H1 (cell line): ENCODE results near the gene SKAP1. TPM values are rescaled to one million over a fixed set of nuclear protein-coding genes. Genes with fewer than 3 reads are reported as not detected.

ENCODE experiments used
- CTCF ChIA-PET: fragments of 300-600 bp; sonication (Branson Sonifier 250); formaldehyde crosslinking; loops from one replicate; lab custom pipeline; 2021; ENCODE audit not compliant: partially characterized antibody; lab: Charles Lee
- POLR2A ChIA-PET: fragments of 300-600 bp; sonication (Branson Sonifier 250); formaldehyde crosslinking; loops from one replicate; lab custom pipeline; 2021; ENCODE audit warnings: inconsistent platforms; ENCODE audit not compliant: partially characterized antibody; lab: Charles Lee
- DNase-seq, 2 experiments: peaks; one replicate each; pipeline versions ENCODE4 v3.0.0 to v3.0.0-alpha.2; 2010 to 2022; ENCODE audit warnings: low spot score in 2 of 2, low read depth in 1 of 2, mixed read lengths in 1 of 2
- FAIRE-seq: peaks from 2 replicates; lab custom pipeline; 2011; peaks lifted over from hg19 to GRCh38; lab: Jason Lieb, UNC
- H2AFZ ChIP-seq: 2 replicates; pipeline ENCODE4 v1.8.1; 2012; ENCODE audit warnings: low read length, inconsistent platforms
- H2AK5ac ChIP-seq: 2 replicates; pipeline ENCODE4 v1.6.1; 2013; ENCODE audit warnings: low read depth, low read length
- H2BK120ac ChIP-seq: replicated peaks from 2 replicates; pipeline ENCODE3; 2013; ENCODE audit warnings: low read depth, low read length, inconsistent platforms
- H2BK12ac ChIP-seq: 2 replicates; pipeline ENCODE4 v1.6.1; 2013; ENCODE audit warnings: low read depth, low read length
- H2BK15ac ChIP-seq: 2 replicates; pipeline ENCODE4 v1.6.1; 2013; ENCODE audit warnings: low read length
- H2BK20ac ChIP-seq: 2 replicates; pipeline ENCODE4 v1.6.1; 2013; ENCODE audit warnings: low read length
- H2BK5ac ChIP-seq: 2 replicates; pipeline ENCODE4 v1.6.1; 2013; ENCODE audit warnings: low read depth, low read length
- H3K14ac ChIP-seq: 2 replicates; pipeline ENCODE4 v1.6.1; 2013; ENCODE audit warnings: inconsistent platforms; ENCODE audit not compliant: insufficient read length
- H3K18ac ChIP-seq: 2 replicates; pipeline ENCODE4 v1.6.1; 2013; ENCODE audit warnings: low read length; ENCODE audit errors: extremely low read depth
- H3K23ac ChIP-seq: 2 replicates; pipeline ENCODE4 v1.6.1; 2013; ENCODE audit warnings: inconsistent platforms; ENCODE audit not compliant: insufficient read length
- H3K23me2 ChIP-seq: 2 replicates; pipeline ENCODE4 v1.6.1; 2013; ENCODE audit warnings: low read depth, low read length
- H3K27ac ChIP-seq: 2 replicates; pipeline ENCODE4 v1.6.1; 2011; ENCODE audit warnings: low read depth, low read length, inconsistent platforms
- H3K27me3 ChIP-seq, 4 experiments: replicated peaks in 1 of 4; 1 replicate in 1 of 4; 2 replicates in 3 of 4; pipeline versions ENCODE4 v1.6.1 to v1.8.1; 2011 to 2013; ENCODE audit warnings: low read length in 3 of 4, mild to moderate bottlenecking in 3 of 4, inconsistent platforms in 2 of 4, mixed read lengths in 2 of 4, moderate library complexity in 1 of 4; ENCODE audit not compliant: control insufficient read depth in 3 of 4, insufficient read depth in 3 of 4; ENCODE audit errors: extremely low read depth in 1 of 4
- H3K36me3 ChIP-seq, 4 experiments: 2 replicates each; pipeline versions ENCODE4 v1.6.1 to v1.8.1; 2011 to 2013; ENCODE audit warnings: mild to moderate bottlenecking in 4 of 4, low read length in 3 of 4, moderate library complexity in 2 of 4, control low read depth in 1 of 4, inconsistent platforms in 1 of 4; ENCODE audit not compliant: insufficient read depth in 4 of 4, control insufficient read depth in 2 of 4
- H3K4ac ChIP-seq: replicated peaks from 2 replicates; pipeline ENCODE3; 2013; ENCODE audit warnings: low read length, low read depth, mixed read lengths, inconsistent platforms; ENCODE audit not compliant: insufficient read length
- H3K4me1 ChIP-seq, 4 experiments: replicated peaks in 1 of 4; 1 replicate in 1 of 4; 2 replicates in 3 of 4; pipeline versions ENCODE4 v1.6.1 to v1.8.1; 2011 to 2013; ENCODE audit warnings: low read length in 3 of 4, inconsistent platforms in 2 of 4, mixed read lengths in 1 of 4; ENCODE audit not compliant: insufficient read depth in 4 of 4, control insufficient read depth in 3 of 4
- H3K4me2 ChIP-seq, 2 experiments: 2 replicates each; pipeline versions ENCODE4 v1.6.1 to v1.8.1; 2011 to 2013; ENCODE audit warnings: low read depth in 2 of 2, low read length in 2 of 2, control low read depth in 1 of 2, inconsistent platforms in 1 of 2, mild to moderate bottlenecking in 1 of 2; ENCODE audit not compliant: insufficient read depth in 1 of 2
- H3K4me3 ChIP-seq, 4 experiments: fragments of 200-600, 300-600 bp in 1 of 4; sonication (generic), shearing (Covaris generic), sonication (Bioruptor Twin) in 1 of 4; 2 replicates each; pipeline versions ENCODE4 v1.5.1 to v1.8.1; 2011 to 2016; ENCODE audit warnings: low read length in 4 of 4, low read depth in 3 of 4, control low read depth in 2 of 4, inconsistent platforms in 2 of 4, mild to moderate bottlenecking in 2 of 4, mixed read lengths in 1 of 4, moderate library complexity in 1 of 4; ENCODE audit not compliant: insufficient read depth in 2 of 4; ENCODE audit errors: extremely low read depth in 1 of 4
- H3K56ac ChIP-seq: replicated peaks from 2 replicates; pipeline ENCODE3; 2013; ENCODE audit warnings: low read depth, mild to moderate bottlenecking, mixed read lengths, low read length, inconsistent platforms; ENCODE audit not compliant: insufficient read length
- H3K79me1 ChIP-seq: 2 replicates; pipeline ENCODE4 v1.6.1; 2013; ENCODE audit warnings: low read depth, low read length, control low read depth
- H3K79me2 ChIP-seq, 2 experiments: 2 replicates each; pipeline versions ENCODE4 v1.6.1 to v1.8.1; 2012 to 2013; ENCODE audit warnings: low read length in 2 of 2, mild to moderate bottlenecking in 2 of 2, inconsistent platforms in 1 of 2; ENCODE audit not compliant: insufficient read depth in 2 of 2, control insufficient read depth in 1 of 2
- H3K9ac ChIP-seq, 4 experiments: replicated peaks in 1 of 4; 1 replicate in 1 of 4; 2 replicates in 3 of 4; pipeline versions ENCODE4 v1.6.1 to v1.8.1; 2011 to 2013; ENCODE audit warnings: low read depth in 3 of 4, low read length in 3 of 4, control low read depth in 2 of 4, mild to moderate bottlenecking in 2 of 4, moderate library complexity in 2 of 4, inconsistent platforms in 1 of 4; ENCODE audit errors: extremely low read depth in 1 of 4
- H3K9me3 ChIP-seq, 2 experiments: 2 replicates each; pipeline versions ENCODE4 v1.6.1 to v1.8.1; 2012 to 2013; ENCODE audit warnings: mild to moderate bottlenecking in 2 of 2, moderate library complexity in 2 of 2, control low read depth in 1 of 2, inconsistent platforms in 1 of 2, low read depth in 1 of 2, low read length in 1 of 2, mixed read lengths in 1 of 2; ENCODE audit not compliant: insufficient read depth in 2 of 2
- H4K20me1 ChIP-seq, 2 experiments: replicated peaks in 1 of 2; 2 replicates each; pipeline versions ENCODE3 to v1.8.1; 2011 to 2013; ENCODE audit warnings: inconsistent platforms in 2 of 2, low read length in 2 of 2, mild to moderate bottlenecking in 1 of 2; ENCODE audit not compliant: insufficient read depth in 2 of 2, control insufficient read depth in 1 of 2
- H4K5ac ChIP-seq: 2 replicates; pipeline ENCODE4 v1.6.1; 2013; ENCODE audit warnings: low read length, low read depth, mixed read lengths, inconsistent platforms; ENCODE audit not compliant: insufficient read length
- H4K8ac ChIP-seq: 2 replicates; pipeline ENCODE4 v1.8.0; 2013; ENCODE audit warnings: mild to moderate bottlenecking, moderate library complexity, low read length, inconsistent platforms; ENCODE audit not compliant: insufficient read depth; ENCODE audit errors: extremely low read depth
- H4K91ac ChIP-seq: replicated peaks from 2 replicates; pipeline ENCODE3; 2013; ENCODE audit warnings: low read length, mixed read lengths, inconsistent platforms; ENCODE audit not compliant: insufficient read length
- BACH1 ChIP-seq: IDR thresholded peaks from 2 replicates; pipeline ENCODE4 v1.6.1; 2012; ENCODE audit warnings: low read length, improper control_type of control experiment
- BRCA1 ChIP-seq: IDR thresholded peaks from 2 replicates; pipeline ENCODE4 v1.6.1; 2012; ENCODE audit warnings: low read depth, low read length, improper control_type of control experiment
- CEBPB ChIP-seq: IDR thresholded peaks from 2 replicates; pipeline ENCODE4 v1.6.1; 2012; ENCODE audit warnings: low read depth, low read length
- GABPA ChIP-seq: IDR thresholded peaks from 2 replicates; pipeline ENCODE4 v1.6.1; 2011; ENCODE audit warnings: mild to moderate bottlenecking, low read length, moderate library complexity, borderline replicate concordance; ENCODE audit not compliant: insufficient read depth
- JUND ChIP-seq: IDR thresholded peaks from 2 replicates; pipeline ENCODE4 v1.6.1; 2011; ENCODE audit warnings: mild to moderate bottlenecking, improper control_type of control experiment, low read length
- NANOG ChIP-seq: IDR thresholded peaks from 2 replicates; pipeline ENCODE4 v1.6.1; 2011; ENCODE audit warnings: low read length, low read depth, mild to moderate bottlenecking, inconsistent platforms; ENCODE audit not compliant: insufficient read depth, poor library complexity, severe bottlenecking
- RNF2 ChIP-seq: fragments of 200-900, 300-1000 bp; sonication (generic); IDR thresholded peaks from 2 replicates; pipeline ENCODE4 v1.7.1; 2016; ENCODE audit warnings: borderline replicate concordance, low read depth, mild to moderate bottlenecking, antibody characterized with exemption, low read length; ENCODE audit not compliant: poor library complexity, severe bottlenecking; ENCODE audit errors: missing control alignments
- SAP30 ChIP-seq: fragments of 300-600 bp; sonication (generic); IDR thresholded peaks from 2 replicates; pipeline ENCODE4 v1.7.1; 2012; ENCODE audit warnings: low read length, moderate library complexity, mild to moderate bottlenecking, inconsistent platforms; ENCODE audit not compliant: insufficient read depth, insufficient replicate concordance
- SRF ChIP-seq: IDR thresholded peaks from 2 replicates; pipeline ENCODE4 v1.6.1; 2011; ENCODE audit warnings: mild to moderate bottlenecking, low read depth, low read length, moderate library complexity
- WGBS, 2 experiments: shearing (Covaris generic) in 1 of 2; methylation state at CpG; one replicate each; pipeline versions ENCODE4 v1.1.6 to v1.1.7; 2013 to 2015; ENCODE audit warnings: low lambda C conversion rate in 2 of 2, mixed read lengths in 2 of 2, inconsistent platforms in 1 of 2, low coverage in 1 of 2, missing lambda C conversion rate in 1 of 2; ENCODE audit not compliant: insufficient replicate concordance in 2 of 2, insufficient coverage in 1 of 2, insufficient read length in 1 of 2; ENCODE audit errors: extremely low coverage in 1 of 2, missing lambda C conversion rate in 1 of 2; 5-methylcytosine and 5-hydroxymethylcytosine counted together
- polyA plus RNA-seq, 7 experiments: library from polyadenylated mRNA; depleted of rRNA in 3 of 7; stranded (reverse) in 5 of 7; unstranded in 2 of 7; fragments of >200 nt in 5 of 7; fragments of 200-250 nt in 2 of 7; gene quantifications; 1 replicate in 5 of 7; 2 replicates in 1 of 7; 4 replicates in 1 of 7; pipeline versions ENCODE4 v1.2.1 to v1.2.3, GENCODE V29; 2011 to 2013; ENCODE audit warnings: missing spikeins in 2 of 7, mixed read lengths in 2 of 7
- total RNA-seq: library from RNA; stranded (reverse); fragmentation: NEBNext Ultra II Directional; extraction: Animal tissue kit (Norgen Biotek cat#: 25700); gene quantifications from 2 replicates; pipeline ENCODE4 v1.2.1, GENCODE V29; 2021
- TF ChIP-seq, protein P1 (sequence below): IDR thresholded peaks from 2 replicates; pipeline ENCODE4 v1.6.1; 2012; ENCODE audit warnings: low read length, inconsistent platforms
- TF ChIP-seq, protein P2 (sequence below): IDR thresholded peaks from 2 replicates; pipeline ENCODE4 v1.6.1; 2012; ENCODE audit warnings: inconsistent platforms

Gene SKAP1
- total and polyA plus RNA-seq, 2 of the 8 experiments (the other 6 are each of a cell fraction or from before 2014, with no cell fraction given): not detected

GRCh38 chr17:48150597-48151001 lies 279.4 kb downstream of the SKAP1 start:
- no peak overlapping the region for H3K4ac ChIP-seq
- no peak overlapping the region for H2AFZ ChIP-seq
- H2BK120ac ChIP-seq: no peak overlapping the region
- no peak overlapping the region for H3K23ac ChIP-seq
- H3K14ac ChIP-seq: no peak overlapping the region
- no peak overlapping the region for H3K4me3 ChIP-seq
- no peak overlapping the region for H2BK5ac ChIP-seq
- H3K27me3 ChIP-seq: peaks cover 0 to 6% (median 0%) of the 10 kb centered on the region in 4 experiments; a peak in 2 of 7 replicates
- no peak for FAIRE-seq
- no peak overlapping the region for H3K9ac ChIP-seq
- 81% methylated on average over 11 of the region's 11 CpGs; no CpG with 5 or more reads in 1 of the 2 experiments for WGBS, 2 experiments
- no peak overlapping the region for H3K4me2 ChIP-seq
- no peaks in the 10 kb centered on the region for H3K23me2 ChIP-seq
- H4K91ac ChIP-seq: no peak overlapping the region
- DNase-seq: no peak
- no peak overlapping the region for H4K5ac ChIP-seq
- CTCF ChIA-PET: interaction anchor here (0.9 to 1.4 kb wide), 4 partner anchors 20 to 185 kb away, joined by 3 to 5 read pairs (median 4); no protein-coding TSS in a partner anchor
- H3K79me2 ChIP-seq: no peaks in the 10 kb centered on the region
- no peak overlapping the region for H3K56ac ChIP-seq
- no peaks in the 10 kb centered on the region for H3K9me3 ChIP-seq
- POLR2A ChIA-PET: interaction anchor here (0.7 to 0.8 kb wide), 2 partner anchors 50 to 91 kb away, joined by 3 read pairs; no protein-coding TSS in a partner anchor
- no peak overlapping the region for H2BK20ac ChIP-seq
- no peaks in the 10 kb centered on the region for H3K36me3 ChIP-seq
- no peak overlapping the region for H4K8ac ChIP-seq
- H3K4me1 ChIP-seq: peaks cover 0 to 8% (median 6%) of the 10 kb centered on the region in 4 experiments; a peak in 2 of 7 replicates
- H3K27ac ChIP-seq: no peak overlapping the region
- no peaks in the 10 kb centered on the region for H3K79me1 ChIP-seq
- H2AK5ac ChIP-seq: no peak overlapping the region
- H3K18ac ChIP-seq: no peak overlapping the region
- H4K20me1 ChIP-seq: peaks cover 0 to 2% of the 10 kb centered on the region in 2 experiments
- H2BK12ac ChIP-seq: no peak overlapping the region
- H2BK15ac ChIP-seq: no peak overlapping the region
- TF ChIP-seq SAP30 (no peak), GABPA (no peak), BRCA1 (no peak), JUND (no peak), CEBPB (no peak), SRF (no peak), BACH1 (no peak), NANOG (no peak), RNF2 (no peak)
- TF ChIP-seq, protein P1, sequence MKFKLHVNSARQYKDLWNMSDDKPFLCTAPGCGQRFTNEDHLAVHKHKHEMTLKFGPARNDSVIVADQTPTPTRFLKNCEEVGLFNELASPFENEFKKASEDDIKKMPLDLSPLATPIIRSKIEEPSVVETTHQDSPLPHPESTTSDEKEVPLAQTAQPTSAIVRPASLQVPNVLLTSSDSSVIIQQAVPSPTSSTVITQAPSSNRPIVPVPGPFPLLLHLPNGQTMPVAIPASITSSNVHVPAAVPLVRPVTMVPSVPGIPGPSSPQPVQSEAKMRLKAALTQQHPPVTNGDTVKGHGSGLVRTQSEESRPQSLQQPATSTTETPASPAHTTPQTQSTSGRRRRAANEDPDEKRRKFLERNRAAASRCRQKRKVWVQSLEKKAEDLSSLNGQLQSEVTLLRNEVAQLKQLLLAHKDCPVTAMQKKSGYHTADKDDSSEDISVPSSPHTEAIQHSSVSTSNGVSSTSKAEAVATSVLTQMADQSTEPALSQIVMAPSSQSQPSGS: no peak
- TF ChIP-seq, protein P2, sequence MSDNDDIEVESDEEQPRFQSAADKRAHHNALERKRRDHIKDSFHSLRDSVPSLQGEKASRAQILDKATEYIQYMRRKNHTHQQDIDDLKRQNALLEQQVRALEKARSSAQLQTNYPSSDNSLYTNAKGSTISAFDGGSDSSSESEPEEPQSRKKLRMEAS: no peak
